GM13977 (cell line): ENCODE measurements around the gene SMOC1.

ENCODE experiments used
- DNase-seq: peaks from one replicate; pipeline ENCODE4 v3.0.0; 2012; ENCODE audit warnings: low spot score
- CTCF ChIP-seq: IDR thresholded peaks from 2 replicates; pipeline ENCODE4 v1.5.1; 2012; ENCODE audit warnings: mild to moderate bottlenecking, control low read depth; ENCODE audit not compliant: insufficient read depth; ENCODE audit errors: extremely low read depth, missing control alignments
- in situ Hi-C: fragments of 300-500 bp; cut with MboI; formaldehyde crosslinking; loops from one replicate; pipeline ENCODE4 v1.12.0; 2022; ENCODE audit warnings: low sequenced_read_pairs, low pct_unique_long_range_greater_than_20kb, mixed read lengths, inconsistent platforms; ENCODE audit not compliant: unreplicated experiment

The SMOC1 gene

GRCh38 chr14:69919815-69920214, 40.6 kb downstream of the SMOC1 start:
- in situ Hi-C loops, result no loop called here
- no peak for TF ChIP-seq CTCF
- no peak for DNase-seq

GRCh38 chr14:69921052-69921451, 41.8 kb downstream of the SMOC1 start:
- in situ Hi-C loops, result no loop called here
- DNase-seq, result no peak
- no peak for TF ChIP-seq CTCF

- no peak for DNase-seq
- TF ChIP-seq CTCF, result no peak
- in situ Hi-C loops, result no loop called here
Measured at GRCh38 chr14:69922198-69922597, 43.0 kb downstream of the SMOC1 start.

GRCh38 chr14:69924201-69924600, 45.0 kb downstream of the SMOC1 start:
- DNase-seq, result no peak
- in situ Hi-C loops, result no loop called here
- TF ChIP-seq CTCF, result no peak

- in situ Hi-C loops, result no loop called here
- DNase-seq, result no peak
- TF ChIP-seq CTCF, result no peak
Measured at GRCh38 chr14:69928111-69928523, 48.9 kb downstream of the SMOC1 start.

GRCh38 chr14:69930780-69931379, 51.7 kb downstream of the SMOC1 start:
- in situ Hi-C loops, result no loop called here
- no peak for TF ChIP-seq CTCF

GRCh38 chr14:69931960-69932359, 52.7 kb downstream of the SMOC1 start:
- in situ Hi-C loops, result no loop called here

More at GRCh38 chr14:69930780-69931379, 51.7 kb downstream of the SMOC1 start:
- DNase-seq, result no peak

More at GRCh38 chr14:69931960-69932359, 52.7 kb downstream of the SMOC1 start:
- no peak for DNase-seq
- TF ChIP-seq CTCF, result no peak
